RPMI7951 (cell line): ENCODE measurements around the gene FOXO3. TPM values are rescaled to one million over a fixed set of nuclear protein-coding genes. Genes with fewer than 3 reads are reported as not detected.

Experiments used
- DNase-seq: peaks from one replicate; pipeline ENCODE4 v3.0.0-alpha.2; 2012; ENCODE audit warnings: low read depth
- total RNA-seq: library from RNA; depleted of rRNA; stranded (reverse); fragments of >200 nt; shearing (Covaris generic); gene quantifications from 2 replicates; pipeline ENCODE4 v1.2.3, GENCODE V29; 2014

FOXO3 gene
- total RNA-seq, 1 experiment from 2014 or later, result 19.0 TPM

- DNase-seq, result no peak
Observed at GRCh38 chr6:108594640-108595039, 33.9 kb downstream of the FOXO3 start.

GRCh38 chr6:108596956-108597355, 36.2 kb downstream of the FOXO3 start:
- no peak for DNase-seq

- DNase-seq, result no peak
Observed at GRCh38 chr6:108597572-108598304, 37.0 kb downstream of the FOXO3 start.

GRCh38 chr6:108598305-108598863, 37.7 kb downstream of the FOXO3 start:
- peak; percentile 96 for DNase-seq

DNA sequence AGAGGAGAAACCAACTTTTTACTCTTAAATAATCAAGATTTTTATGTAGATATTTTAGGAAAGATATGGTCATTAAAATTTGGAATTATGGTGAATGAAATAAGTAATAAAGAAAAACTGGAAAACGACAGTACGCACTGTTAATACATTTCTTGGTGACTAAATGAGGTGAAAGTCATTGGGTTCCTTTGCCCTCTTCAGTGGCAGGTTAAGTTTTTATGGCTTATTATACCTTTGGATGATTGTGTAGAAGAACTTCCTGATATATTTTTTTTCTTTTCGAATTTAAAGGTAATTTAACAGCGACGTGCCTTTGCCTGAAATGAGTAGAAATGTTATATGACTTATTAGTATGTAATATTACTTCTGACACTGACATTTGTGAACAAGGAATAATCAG, 43.4 kb downstream of the FOXO3 start:
- DNase-seq, result no peak

DNA sequence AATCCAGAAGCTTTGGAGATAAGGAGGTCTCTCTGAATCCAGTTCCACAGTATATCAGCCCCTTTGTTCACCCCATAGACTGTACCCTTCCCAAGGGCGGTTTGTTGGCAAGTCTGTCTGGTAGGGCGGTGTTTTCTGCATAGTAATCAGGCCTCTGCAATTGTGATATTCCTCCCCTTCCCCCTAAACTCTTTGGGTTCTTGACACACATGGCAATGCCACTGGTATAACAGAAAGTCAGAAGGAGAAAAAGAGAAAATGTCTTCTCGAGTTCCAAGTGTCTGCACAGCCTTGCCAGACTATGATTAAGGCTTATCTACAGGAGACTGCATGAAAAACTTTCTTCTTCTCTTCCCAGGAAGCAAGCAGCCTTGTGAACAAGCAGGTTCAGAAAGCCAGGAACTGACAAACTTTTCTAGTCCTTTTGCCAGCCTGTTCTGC, 45.6 kb downstream of the FOXO3 start:
- DNase-seq, result no peak

DNA sequence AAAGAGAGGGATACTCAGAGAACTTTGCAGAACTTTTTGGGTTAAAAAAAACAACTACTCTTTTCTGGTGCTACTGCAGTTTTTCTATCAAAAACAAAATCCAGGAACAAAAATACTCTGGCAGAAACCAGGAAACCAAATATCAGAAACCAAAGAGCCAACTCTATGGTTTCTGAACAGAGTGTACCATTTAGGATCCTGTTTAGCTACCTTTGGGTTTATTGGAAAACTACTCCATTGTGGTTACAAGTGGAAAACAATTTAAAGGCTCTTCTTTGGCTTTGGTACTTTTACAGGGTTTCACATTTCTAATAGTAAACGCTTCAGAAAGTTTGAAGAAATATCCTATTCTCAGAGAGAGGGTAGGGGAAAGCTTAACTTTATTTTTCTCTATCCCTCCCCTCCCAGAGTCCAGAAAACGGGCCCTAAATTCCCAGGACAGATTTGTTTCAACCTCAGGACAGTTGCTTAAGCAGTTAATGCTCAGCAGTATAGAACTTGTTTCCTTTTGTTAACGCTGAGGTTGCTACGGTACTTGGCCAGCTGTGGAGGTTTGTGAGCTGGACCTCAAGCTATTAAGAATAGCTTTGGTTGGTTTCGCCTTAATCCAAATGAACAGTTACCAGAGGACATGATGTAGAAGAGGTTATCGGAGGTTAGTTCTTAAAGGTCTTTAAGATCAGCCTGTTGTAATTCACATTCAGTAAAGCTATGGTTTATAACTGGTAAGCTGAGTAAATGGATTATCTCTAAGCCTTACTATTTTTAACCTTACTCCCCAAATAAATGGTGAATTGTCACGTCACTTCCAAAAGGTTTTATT, 47.9 kb downstream of the FOXO3 start:
- peak; percentile 77 for DNase-seq

GRCh38 chr6:108609276-108609769, 48.6 kb downstream of the FOXO3 start:
- peak; percentile 88 for DNase-seq

DNA sequence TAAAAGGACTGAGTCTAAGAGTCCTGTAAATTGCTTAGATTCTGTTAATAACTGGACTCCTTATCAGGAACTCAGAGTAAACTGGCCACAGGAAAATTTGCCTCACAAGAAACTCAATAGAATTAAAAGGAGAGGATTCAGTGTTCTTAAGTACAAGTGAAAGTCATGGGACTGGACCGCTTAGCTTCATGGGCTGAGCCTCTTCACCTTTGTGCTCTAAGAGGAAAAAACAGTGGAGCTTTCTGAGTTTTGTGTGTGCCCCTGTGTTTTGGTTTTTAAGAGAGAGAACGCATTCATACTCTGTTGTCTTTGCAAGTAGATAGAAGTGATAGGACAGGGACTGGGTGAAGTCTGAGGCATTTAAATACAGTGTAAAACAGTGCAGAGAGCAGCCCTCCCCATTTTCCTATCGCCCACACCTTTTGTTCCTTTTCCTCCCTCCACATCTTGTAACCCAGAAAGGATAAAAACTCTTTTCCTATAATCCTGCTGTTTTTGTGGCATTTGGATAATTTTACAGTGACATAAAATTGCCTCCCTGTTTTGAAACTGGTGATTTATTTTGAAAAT, 49.6 kb downstream of the FOXO3 start:
- no peak for DNase-seq

- no peak for DNase-seq
Observed at GRCh38 chr6:108610957-108611586, 50.4 kb downstream of the FOXO3 start.

DNA sequence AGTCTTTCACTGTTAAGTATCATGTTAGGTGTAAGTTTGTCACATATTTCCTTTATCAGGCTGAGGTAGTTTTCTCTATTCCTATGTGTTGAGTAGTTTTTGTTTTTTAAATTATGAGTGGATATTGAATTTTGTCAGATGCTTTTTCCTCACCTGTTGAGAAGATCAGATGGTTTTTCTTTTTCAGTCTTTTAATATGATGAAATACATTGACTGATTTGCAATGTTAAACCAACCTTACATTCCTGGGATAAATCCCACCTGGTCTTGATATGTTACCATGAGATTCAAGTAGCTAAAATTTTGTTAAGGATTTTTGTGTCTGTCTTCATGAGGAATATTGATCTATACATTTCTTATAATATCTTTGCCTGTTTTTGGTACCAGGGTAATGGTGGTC, 52.1 kb downstream of the FOXO3 start:
- no peak for DNase-seq

GRCh38 chr6:108616544-108616943, 55.8 kb downstream of the FOXO3 start:
- no peak for DNase-seq

GRCh38 chr6:108616973-108617372, 56.3 kb downstream of the FOXO3 start:
- DNase-seq, result no peak

DNA sequence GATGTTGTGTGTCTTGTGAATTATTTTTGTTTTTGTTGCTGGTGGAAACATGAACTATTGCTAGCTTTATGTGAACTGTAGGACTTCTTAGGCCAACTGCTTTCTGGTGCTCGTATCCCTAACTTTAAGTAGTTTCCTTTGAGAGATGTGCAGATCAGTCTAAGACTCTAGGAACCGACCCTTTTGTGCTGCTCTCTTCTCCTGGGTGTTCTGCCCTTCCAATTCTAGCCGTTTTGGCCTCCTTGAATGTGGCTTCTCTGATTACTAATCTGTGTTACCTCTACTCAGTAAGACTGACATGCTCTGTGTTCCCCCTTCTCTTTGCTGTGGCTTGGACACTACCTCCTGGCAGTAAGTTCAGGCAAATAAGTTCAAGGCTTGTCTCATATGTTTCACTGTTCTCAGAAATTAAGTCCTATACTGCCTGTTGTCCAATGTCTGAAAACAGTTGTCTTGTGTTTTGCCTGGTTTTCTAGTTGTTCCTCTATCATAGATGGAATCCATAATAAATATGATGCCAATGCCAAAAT, 58.0 kb downstream of the FOXO3 start:
- DNase-seq, result no peak

GRCh38 chr6:108619431-108620197, 58.9 kb downstream of the FOXO3 start:
- peak; percentile 13 for DNase-seq

GRCh38 chr6:108621117-108621516, 60.4 kb downstream of the FOXO3 start:
- DNase-seq, result peak; percentile 80

GRCh38 chr6:108622641-108623298, 62.1 kb downstream of the FOXO3 start:
- DNase-seq, result peak; percentile 79

- DNase-seq, result no peak
Observed at GRCh38 chr6:108623995-108624394, 63.3 kb downstream of the FOXO3 start.

GRCh38 chr6:108625581-108625980, 64.9 kb downstream of the FOXO3 start:
- no peak for DNase-seq

DNA sequence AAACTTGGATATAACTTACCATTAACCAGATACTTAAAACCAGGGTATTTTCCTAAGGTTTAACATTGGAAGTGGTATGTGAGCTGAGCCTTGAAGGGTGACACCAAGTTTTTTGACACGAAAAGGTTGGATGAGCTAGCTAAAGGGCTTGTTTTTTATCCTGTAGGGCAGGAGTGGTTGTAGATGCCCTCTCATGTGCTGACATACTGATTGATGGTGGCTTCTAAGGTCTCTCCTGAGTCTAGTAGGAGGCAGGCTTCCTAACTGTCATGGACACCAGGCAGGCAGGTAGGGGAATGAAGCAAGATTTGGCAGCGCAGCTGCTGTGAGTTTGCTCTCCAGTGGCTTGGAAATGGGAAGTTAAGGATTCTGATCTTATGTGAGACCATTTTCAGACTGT, 66.1 kb downstream of the FOXO3 start:
- no peak for DNase-seq
